ENCODE measurements around the gene IYD.

DNA sequence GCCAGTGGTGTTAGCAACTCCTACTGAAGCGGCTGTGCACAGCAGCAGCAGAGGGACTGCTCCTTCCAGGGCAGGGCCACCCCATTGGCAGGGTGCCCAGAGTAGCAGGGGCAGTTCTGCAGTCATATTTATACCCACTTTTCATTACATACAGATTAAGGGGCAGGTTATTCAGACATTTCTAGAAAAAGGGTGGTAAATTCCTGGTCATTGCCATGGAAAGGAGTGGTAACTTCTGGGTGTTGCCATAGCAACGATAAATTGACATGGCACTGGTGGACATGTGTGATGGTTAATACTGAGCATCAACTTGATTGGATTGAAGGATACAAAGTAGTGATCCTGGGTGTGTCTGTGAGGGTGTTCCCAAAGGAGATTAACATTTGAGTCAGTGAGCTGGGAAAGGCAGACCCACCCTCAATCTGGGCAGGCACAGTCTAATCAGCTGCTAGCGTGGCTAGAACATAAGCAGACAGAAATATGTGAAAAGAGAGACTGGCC lies 45.0 kb downstream of the IYD start:
- TF ChIP-seq POLR2A (IDR thresholded peaks at IDR 0.05; ENCODE audit: low read depth, low read length) (no peak), TAF1 (IDR thresholded peaks at IDR 0.05; ENCODE audit: borderline replicate concordance, low read depth, low read length) (no peak)

All from GM12892 (cell line).